ENCODE data around the gene HDAC8. TPM values are rescaled to one million over a fixed set of nuclear protein-coding genes. Genes with fewer than 3 reads are reported as not detected.

HDAC8 gene
- total RNA-seq, 2 experiments from 2014 or later = 5.8 to 6.8 TPM

DNA sequence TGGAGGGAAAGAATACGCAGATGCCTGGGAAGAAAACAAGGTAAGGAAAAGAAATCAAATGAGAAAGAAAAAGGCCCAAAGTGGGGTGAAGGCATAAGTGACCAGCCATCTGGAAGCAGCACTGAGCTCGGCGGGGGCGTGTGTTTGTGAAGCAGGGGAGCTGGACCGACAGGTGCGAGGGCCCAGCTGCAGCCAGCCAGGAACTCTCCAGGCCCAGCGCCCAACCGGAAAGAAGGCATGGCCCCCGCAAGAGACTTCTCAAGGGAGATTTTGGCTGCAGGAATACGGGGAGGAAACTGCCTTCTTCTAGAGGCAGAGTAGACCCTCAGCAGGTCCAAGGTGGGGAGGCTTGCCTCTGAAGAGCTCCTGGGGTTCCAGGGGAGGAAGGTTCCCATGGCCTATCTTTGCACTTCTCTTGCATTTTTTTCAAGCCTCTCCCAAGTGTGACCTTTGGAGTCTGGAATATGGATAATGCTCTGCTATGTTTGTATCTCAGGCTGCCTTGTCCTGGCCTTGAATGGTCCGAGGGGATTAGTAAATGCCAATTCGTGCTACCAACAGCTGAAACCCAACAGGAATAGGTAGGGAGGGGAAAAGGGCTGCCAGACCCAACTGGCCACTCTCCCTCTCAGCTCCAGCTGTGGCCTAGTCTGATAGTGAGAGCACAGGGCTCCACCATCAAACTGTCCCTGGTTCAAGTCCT lies 256.1 kb downstream of the HDAC8 start:
- POLR2A ChIA-PET = no interaction called here
- no peaks in the 10 kb centered on the region for H3K4me1 Mint-ChIP-seq (ENCODE audit: low read depth)
- no peak overlapping the region for H3K4me3 Mint-ChIP-seq
- CTCF ChIA-PET = no interaction called here
- Histone ChIP-seq H3K4me1 (ENCODE audit: insufficient read depth, low read length) (no peaks in the 10 kb centered on the region), H3K9me3 (ENCODE audit: control insufficient read depth in 1 of 2, insufficient read depth in 1 of 2, low read length in 2 of 2) (no peaks in the 10 kb centered on the region), H3K4me3 (ENCODE audit: low read length) (no peak overlapping the region), H3K36me3 (ENCODE audit: insufficient read depth, low read length) (no peaks in the 10 kb centered on the region), H3K27ac (ENCODE audit: low read depth in 1 of 2, low read length in 2 of 2) (no peak overlapping the region), H3K27me3 (ENCODE audit: control insufficient read depth in 1 of 2, insufficient read depth in 2 of 2, low read length in 2 of 2) (no peaks in the 10 kb centered on the region)
- H3K9me3 Mint-ChIP-seq = no peaks in the 10 kb centered on the region
- DNase-seq = no peak
- ATAC-seq (ENCODE audit: poor library complexity) = no peak
- intact Hi-C loops (cut with DNase I, micrococcal nuclease) = no loop called here
- TF ChIP-seq, protein P1, sequence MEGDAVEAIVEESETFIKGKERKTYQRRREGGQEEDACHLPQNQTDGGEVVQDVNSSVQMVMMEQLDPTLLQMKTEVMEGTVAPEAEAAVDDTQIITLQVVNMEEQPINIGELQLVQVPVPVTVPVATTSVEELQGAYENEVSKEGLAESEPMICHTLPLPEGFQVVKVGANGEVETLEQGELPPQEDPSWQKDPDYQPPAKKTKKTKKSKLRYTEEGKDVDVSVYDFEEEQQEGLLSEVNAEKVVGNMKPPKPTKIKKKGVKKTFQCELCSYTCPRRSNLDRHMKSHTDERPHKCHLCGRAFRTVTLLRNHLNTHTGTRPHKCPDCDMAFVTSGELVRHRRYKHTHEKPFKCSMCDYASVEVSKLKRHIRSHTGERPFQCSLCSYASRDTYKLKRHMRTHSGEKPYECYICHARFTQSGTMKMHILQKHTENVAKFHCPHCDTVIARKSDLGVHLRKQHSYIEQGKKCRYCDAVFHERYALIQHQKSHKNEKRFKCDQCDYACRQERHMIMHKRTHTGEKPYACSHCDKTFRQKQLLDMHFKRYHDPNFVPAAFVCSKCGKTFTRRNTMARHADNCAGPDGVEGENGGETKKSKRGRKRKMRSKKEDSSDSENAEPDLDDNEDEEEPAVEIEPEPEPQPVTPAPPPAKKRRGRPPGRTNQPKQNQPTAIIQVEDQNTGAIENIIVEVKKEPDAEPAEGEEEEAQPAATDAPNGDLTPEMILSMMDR (IDR thresholded peaks at IDR 0.05) = no peak
- no peaks in the 10 kb centered on the region for H3K36me3 Mint-ChIP-seq (ENCODE audit: low read depth)
- H3K27ac Mint-ChIP-seq = no peak overlapping the region
- peaks cover 4% of the 10 kb centered on the region for H3K27me3 Mint-ChIP-seq

DNA sequence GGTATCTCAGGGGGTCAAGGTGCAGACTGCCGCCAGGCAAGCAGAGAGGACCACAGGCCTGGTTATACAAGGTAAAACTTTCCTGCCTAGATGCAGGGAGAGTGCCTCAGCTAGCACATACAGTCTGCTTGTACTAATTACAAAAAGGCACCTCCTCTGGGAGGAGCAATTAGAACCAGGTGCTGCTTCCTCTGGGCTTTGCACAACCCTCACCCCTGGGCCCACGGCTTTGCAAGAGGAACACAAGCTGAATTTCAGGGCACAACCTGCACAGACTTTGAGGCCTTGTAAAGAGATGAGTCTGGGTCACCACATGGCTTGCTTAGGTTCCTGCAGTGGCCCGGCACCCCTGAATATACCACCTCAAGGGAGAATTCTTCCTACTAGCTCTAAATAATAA lies 257.8 kb downstream of the HDAC8 start:
- ATAC-seq (ENCODE audit: poor library complexity) = no peak
- H3K36me3 Mint-ChIP-seq (ENCODE audit: low read depth) = no peaks in the 10 kb centered on the region
- Histone ChIP-seq H3K4me3 (ENCODE audit: low read length) (no peak overlapping the region), H3K27ac (ENCODE audit: low read depth in 1 of 2, low read length in 2 of 2) (no peak overlapping the region), H3K27me3 (ENCODE audit: control insufficient read depth in 1 of 2, insufficient read depth in 2 of 2, low read length in 2 of 2) (peaks cover 0 to 6% of the 10 kb centered on the region in 2 experiments), H3K36me3 (ENCODE audit: insufficient read depth, low read length) (no peaks in the 10 kb centered on the region), H3K9me3 (ENCODE audit: control insufficient read depth in 1 of 2, insufficient read depth in 1 of 2, low read length in 2 of 2) (no peaks in the 10 kb centered on the region), H3K4me1 (ENCODE audit: insufficient read depth, low read length) (no peaks in the 10 kb centered on the region)
- no peak overlapping the region for H3K4me3 Mint-ChIP-seq
- ChIA-PET POLR2A (no interaction called here), CTCF (no interaction called here)
- intact Hi-C loops (cut with DNase I, micrococcal nuclease) = no loop called here
- peaks cover 11% of the 10 kb centered on the region for H3K27me3 Mint-ChIP-seq
- DNase-seq = no peak
- TF ChIP-seq, protein P1 (IDR thresholded peaks at IDR 0.05) = no peak
- no peak overlapping the region for H3K27ac Mint-ChIP-seq
- H3K9me3 Mint-ChIP-seq = no peaks in the 10 kb centered on the region
- H3K4me1 Mint-ChIP-seq (ENCODE audit: low read depth) = no peaks in the 10 kb centered on the region

DNA sequence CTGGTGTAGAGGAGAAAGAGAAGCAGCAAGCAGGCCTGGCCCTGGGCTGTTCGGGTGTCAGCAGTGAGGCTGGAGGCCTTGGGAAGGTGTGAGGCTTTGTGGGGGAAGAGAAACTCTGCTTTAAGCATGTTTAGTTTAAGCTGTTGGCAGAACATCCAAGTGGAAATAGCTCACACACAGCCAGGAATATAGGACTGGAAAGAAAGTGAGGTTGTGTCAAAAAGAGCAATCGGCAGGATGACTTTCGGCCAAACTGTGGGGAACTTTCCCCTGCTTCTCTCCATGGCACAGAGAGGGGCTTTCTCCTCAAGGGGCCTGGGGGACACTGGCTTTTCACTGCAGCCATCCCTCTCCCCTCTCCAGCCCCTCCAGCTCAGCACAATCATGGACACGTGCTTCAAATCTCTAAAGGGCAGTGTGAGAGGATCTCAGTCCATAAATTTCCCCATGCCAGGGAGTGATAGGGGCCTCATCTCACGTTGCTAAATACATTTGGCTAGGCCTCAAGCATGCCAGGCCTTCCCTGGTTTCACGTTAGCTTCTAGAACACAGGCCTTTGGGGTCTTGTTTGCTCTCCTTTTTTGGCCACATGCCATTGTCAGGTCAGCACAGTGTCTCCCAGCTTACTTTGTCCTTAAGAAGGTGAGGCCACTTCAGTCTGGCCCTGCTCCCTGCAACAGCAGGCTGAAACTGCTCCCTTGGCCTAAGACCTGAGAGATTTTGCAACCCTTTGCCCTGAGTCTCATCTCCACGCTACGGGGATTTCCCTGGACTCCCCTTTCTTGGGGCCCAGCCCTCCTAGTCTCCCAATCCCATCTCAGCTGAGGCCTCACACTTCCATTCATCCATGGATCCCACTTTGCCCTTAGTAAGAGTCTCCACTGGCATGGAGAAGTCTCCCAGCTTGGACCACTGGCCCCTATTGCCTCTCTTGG lies 258.7 kb downstream of the HDAC8 start:
- Histone ChIP-seq H3K27me3 (ENCODE audit: control insufficient read depth in 1 of 2, insufficient read depth in 2 of 2, low read length in 2 of 2) (peaks cover 6 to 15% of the 10 kb centered on the region in 2 experiments), H3K4me1 (ENCODE audit: insufficient read depth, low read length) (peaks cover 6% of the 10 kb centered on the region), H3K27ac (ENCODE audit: low read depth in 1 of 2, low read length in 2 of 2) (no peak overlapping the region), H3K9me3 (ENCODE audit: control insufficient read depth in 1 of 2, insufficient read depth in 1 of 2, low read length in 2 of 2) (no peaks in the 10 kb centered on the region), H3K4me3 (ENCODE audit: low read length) (no peak overlapping the region), H3K36me3 (ENCODE audit: insufficient read depth, low read length) (no peaks in the 10 kb centered on the region)
- Mint-ChIP-seq H3K9me3 (no peaks in the 10 kb centered on the region), H3K4me1 (ENCODE audit: low read depth) (peaks cover 3% of the 10 kb centered on the region), H3K36me3 (ENCODE audit: low read depth) (no peaks in the 10 kb centered on the region), H3K4me3 (no peak overlapping the region), H3K27ac (no peak overlapping the region), H3K27me3 (peaks cover 20% of the 10 kb centered on the region)
- POLR2A ChIA-PET = no interaction called here
- DNase-seq (no peak), ATAC-seq (ENCODE audit: poor library complexity) (no peak)
- TF ChIP-seq, protein P1 (IDR thresholded peaks at IDR 0.05) = no peak
- intact Hi-C loops (cut with DNase I, micrococcal nuclease) = no loop called here
- CTCF ChIA-PET = no interaction called here

Data from CD4-positive, alpha-beta T cell (primary cell).